Astrocyte (in vitro differentiated cells and primary cell): ENCODE data around the gene MED9. TPM values are rescaled to one million over a fixed set of nuclear protein-coding genes. Genes with fewer than 3 reads are reported as not detected.

Source experiments
- DNase-seq: peaks from one replicate; pipeline ENCODE4 v3.0.0-alpha.2; 2010; ENCODE audit warnings: low read depth
- FAIRE-seq: peaks from 2 replicates; lab custom pipeline; 2011; peaks lifted over from hg19 to GRCh38; lab: Jason Lieb, UNC
- H2AFZ ChIP-seq: 2 replicates; pipeline ENCODE4 v1.6.0; 2012; ENCODE audit warnings: low read depth, low read length, inconsistent platforms
- H3K27ac ChIP-seq: 2 replicates; pipeline ENCODE4 v1.5.1; 2011; ENCODE audit warnings: low read depth, low read length, inconsistent platforms
- H3K27me3 ChIP-seq: 2 replicates; pipeline ENCODE4 v1.6.0; 2011; ENCODE audit warnings: low read length, inconsistent platforms; ENCODE audit not compliant: insufficient read depth
- H3K36me3 ChIP-seq: 2 replicates; pipeline ENCODE4 v1.5.1; 2011; ENCODE audit warnings: low read length, inconsistent platforms; ENCODE audit not compliant: insufficient read depth
- H3K4me1 ChIP-seq: 2 replicates; pipeline ENCODE4 v1.5.1; 2011; ENCODE audit warnings: low read length, inconsistent platforms; ENCODE audit not compliant: insufficient read depth
- H3K4me2 ChIP-seq: 2 replicates; pipeline ENCODE4 v1.6.0; 2012; ENCODE audit warnings: low read length, inconsistent platforms
- H3K4me3 ChIP-seq: 2 replicates; pipeline ENCODE4 v1.5.1; 2011; ENCODE audit warnings: low read depth, mild to moderate bottlenecking, low read length, inconsistent platforms; ENCODE audit not compliant: insufficient read depth
- H3K79me2 ChIP-seq: 2 replicates; pipeline ENCODE4 v1.6.0; 2012; ENCODE audit warnings: mild to moderate bottlenecking, low read length, inconsistent platforms; ENCODE audit not compliant: insufficient read depth
- H3K9ac ChIP-seq: 2 replicates; pipeline ENCODE4 v1.6.0; 2012; ENCODE audit warnings: mild to moderate bottlenecking, low read length, inconsistent platforms
- H3K9me3 ChIP-seq: 2 replicates; pipeline ENCODE4 v1.5.1; 2012; ENCODE audit warnings: low read depth, mild to moderate bottlenecking, low read length, inconsistent platforms; ENCODE audit not compliant: insufficient read depth
- H4K20me1 ChIP-seq: 2 replicates; pipeline ENCODE4 v1.6.0; 2012; ENCODE audit warnings: low read length, inconsistent platforms; ENCODE audit not compliant: insufficient read depth
- H3K27ac Mint-ChIP-seq: one replicate; pipeline ENCODE4 v1.8.0; 2021; ENCODE audit warnings: mild to moderate bottlenecking, mixed read lengths; ENCODE audit not compliant: unreplicated experiment
- H3K27me3 Mint-ChIP-seq: one replicate; pipeline ENCODE4 v1.8.0; 2021; ENCODE audit warnings: low read depth, mixed read lengths; ENCODE audit not compliant: unreplicated experiment
- H3K36me3 Mint-ChIP-seq: one replicate; pipeline ENCODE4 v1.8.0; 2021; ENCODE audit warnings: low read depth, mixed read lengths; ENCODE audit not compliant: unreplicated experiment
- H3K4me1 Mint-ChIP-seq: one replicate; pipeline ENCODE4 v1.8.0; 2021; ENCODE audit warnings: low read depth, mixed read lengths; ENCODE audit not compliant: unreplicated experiment
- H3K4me3 Mint-ChIP-seq: one replicate; pipeline ENCODE4 v1.8.0; 2021; ENCODE audit warnings: mild to moderate bottlenecking, moderate library complexity, mixed read lengths; ENCODE audit not compliant: unreplicated experiment
- H3K9me3 Mint-ChIP-seq: one replicate; pipeline ENCODE4 v1.8.0; 2021; ENCODE audit warnings: mild to moderate bottlenecking, mixed read lengths; ENCODE audit not compliant: unreplicated experiment
- CTCF ChIP-seq: IDR thresholded peaks from 2 replicates; pipeline ENCODE4 v1.5.1; 2011; ENCODE audit warnings: low read depth, mild to moderate bottlenecking, inconsistent platforms, low read length, moderate library complexity; ENCODE audit not compliant: insufficient read depth
- EZH2 ChIP-seq: IDR thresholded peaks from 2 replicates; pipeline ENCODE4 v1.6.1; 2012; ENCODE audit warnings: mild to moderate bottlenecking, low read length, inconsistent platforms; ENCODE audit not compliant: insufficient read depth
- total RNA-seq: library from RNA; stranded (reverse); gene quantifications from 2 replicates; pipeline ENCODE4 v1.2.1, GENCODE V29; 2021

Gene MED9
- total RNA-seq, 1 donor from 2014 or later, result 9.4 TPM

GRCh38 chr17:17495536-17496188 is 18.9 kb downstream of the MED9 start:
- H4K20me1 ChIP-seq, result peaks cover 33% of the 10 kb centered on the region
- peaks cover 6% of the 10 kb centered on the region for H3K36me3 Mint-ChIP-seq
- H3K4me3 Mint-ChIP-seq, result peak overlapping the region; percentile 82
- no peak overlapping the region for H3K27ac ChIP-seq
- FAIRE-seq, result no peak
- H3K9ac ChIP-seq, result peak overlapping the region; percentile 70
- peak; percentile 19 for TF ChIP-seq EZH2
- TF ChIP-seq CTCF, result no peak
- H3K27me3 Mint-ChIP-seq, result peaks cover 25% of the 10 kb centered on the region
- no peaks in the 10 kb centered on the region for H3K9me3 Mint-ChIP-seq
- peak overlapping the region; percentile 76 for H2AFZ ChIP-seq
- no peaks in the 10 kb centered on the region for H3K9me3 ChIP-seq
- no peaks in the 10 kb centered on the region for H3K79me2 ChIP-seq
- peaks cover 19% of the 10 kb centered on the region for H3K4me1 ChIP-seq
- peak overlapping the region; percentile 68 for H3K4me3 ChIP-seq
- H3K36me3 ChIP-seq, result peaks cover under 1% of the 10 kb centered on the region
- H3K4me1 Mint-ChIP-seq, result peaks cover 3% of the 10 kb centered on the region
- peak; percentile 12 for DNase-seq
- peak overlapping the region; percentile 90 for H3K27ac Mint-ChIP-seq
- peaks cover 5% of the 10 kb centered on the region for H3K27me3 ChIP-seq
- H3K4me2 ChIP-seq, result peak overlapping the region; percentile 99

DNA sequence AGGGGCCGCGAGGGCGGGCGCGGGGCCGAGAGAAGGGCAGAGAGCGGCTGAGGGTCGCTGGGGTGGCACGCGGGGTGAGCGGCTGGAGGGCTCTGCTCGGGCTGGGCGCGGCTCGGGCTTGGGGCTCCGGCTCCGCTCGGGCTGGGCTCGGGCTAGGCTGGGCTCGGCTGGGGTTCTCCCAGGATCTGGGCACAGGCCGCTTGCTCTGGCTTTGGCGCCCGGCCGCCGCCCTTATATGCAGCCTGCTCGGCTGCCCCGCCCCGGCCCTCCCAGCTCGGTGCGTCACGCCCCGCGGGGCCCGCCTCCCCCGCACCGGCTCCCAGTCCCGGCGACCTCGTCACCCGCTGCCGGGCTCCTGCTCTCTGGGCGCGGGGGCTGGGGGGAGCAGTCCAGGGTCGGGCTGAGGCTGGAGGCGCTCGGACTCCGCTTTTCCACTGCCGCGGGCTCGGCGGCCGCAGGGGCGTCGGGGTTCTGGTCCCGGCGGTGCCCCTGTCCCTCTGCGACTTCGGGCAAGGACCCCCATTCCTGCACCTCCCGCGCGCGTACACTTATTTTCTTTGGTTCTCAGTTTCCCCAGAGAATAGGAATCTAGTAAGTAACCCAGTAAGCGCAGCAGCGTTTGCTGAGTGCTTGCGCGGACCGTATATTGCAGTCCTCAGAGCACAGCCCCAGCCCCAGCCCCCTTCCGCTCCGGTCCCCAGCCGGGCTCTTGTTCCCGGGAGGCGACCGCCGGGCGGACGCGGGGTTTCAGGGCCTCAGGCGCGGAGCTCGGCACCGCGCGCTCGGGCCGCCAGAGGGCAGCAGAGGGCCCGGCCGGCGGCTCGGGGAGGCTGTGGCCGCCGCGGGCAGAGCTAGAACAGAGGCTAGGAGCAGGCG is 19.6 kb downstream of the MED9 start, which contains the start of gene RASD1:
RASD1 (minus strand) TSS at position 207 of the 876 bp plus-strand sequence. CDS start 214 bp downstream, outside the sequence.
- Mint-ChIP-seq H3K27ac (peak within 1 kb of the TSS; percentile 90), H3K9me3 (no peaks in the 10 kb centered on the region), H3K4me1 (peaks cover 3% of the 10 kb centered on the region), H3K36me3 (peaks cover 3% of the 10 kb centered on the region), H3K4me3 (peak within 1 kb of the TSS; percentile 82), H3K27me3 (peaks cover 30% of the 10 kb centered on the region)
- H2AFZ ChIP-seq, result peak within 1 kb of the TSS; percentile 80
- no peak within 1 kb of the TSS for H3K27ac ChIP-seq
- TF ChIP-seq EZH2 (no peak), CTCF (peak; percentile 49)
- DNase-seq (peak; percentile 53), FAIRE-seq (no peak)
- no peaks in the 10 kb centered on the region for H3K9me3 ChIP-seq
- H3K79me2 ChIP-seq, result no peaks in the 10 kb centered on the region
- no peaks in the 10 kb centered on the region for H3K36me3 ChIP-seq
- H3K4me2 ChIP-seq, result peak within 1 kb of the TSS; percentile 99
- peak within 1 kb of the TSS; percentile 73 for H3K9ac ChIP-seq
- H4K20me1 ChIP-seq, result peaks cover 27% of the 10 kb centered on the region
- peaks cover 10% of the 10 kb centered on the region for H3K27me3 ChIP-seq
- peak within 1 kb of the TSS; percentile 68 for H3K4me3 ChIP-seq
- H3K4me1 ChIP-seq, result peaks cover 19% of the 10 kb centered on the region
